Measurements from ENCODE around the gene ASMT.
"Not testable (repeated sequence)": the region's sequence is repeated elsewhere in the genome, so short reads cannot be mapped to it uniquely, and the experiment has no call there.

Gene ASMT

DNA sequence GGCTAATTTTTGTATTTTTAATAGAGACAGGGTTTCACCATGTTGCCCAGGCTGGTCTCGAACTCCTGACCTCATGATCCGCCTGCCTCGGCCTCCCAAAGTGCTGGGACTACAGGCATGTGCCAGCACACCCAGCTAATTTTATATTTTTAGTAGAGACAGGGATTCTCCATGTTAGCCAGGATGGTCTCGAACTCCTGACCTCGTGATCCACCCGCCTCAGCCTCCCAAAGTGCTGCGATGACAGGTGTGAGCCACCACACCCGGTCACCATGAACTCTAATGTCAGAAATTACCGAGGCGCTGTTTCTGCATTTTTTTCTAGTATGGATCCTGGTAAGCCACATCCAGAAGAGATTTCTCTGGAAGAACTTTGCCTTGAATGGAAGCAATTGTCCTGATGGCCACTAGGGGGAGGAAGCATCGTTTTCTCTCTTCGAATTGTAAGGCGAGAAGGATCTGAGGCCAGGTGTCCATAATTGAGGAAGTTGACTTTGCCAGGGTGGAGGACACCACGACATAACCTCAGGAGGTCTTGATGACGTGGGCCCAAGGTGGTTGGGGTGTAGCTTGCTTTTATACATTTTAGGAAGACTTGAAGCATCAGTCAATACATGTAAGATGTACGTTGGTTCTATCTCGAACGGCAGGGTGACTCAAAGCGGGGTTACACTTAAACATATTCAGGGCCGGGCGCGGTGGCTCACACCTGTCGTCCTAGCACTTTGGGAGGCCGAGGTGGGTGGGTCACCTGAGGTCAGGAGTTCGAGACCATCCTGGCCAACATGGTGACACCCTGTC lies 37.4 kb downstream of the ASMT start:
- DNase-seq, result peak in 1 of 2 donors; percentile 8

DNA sequence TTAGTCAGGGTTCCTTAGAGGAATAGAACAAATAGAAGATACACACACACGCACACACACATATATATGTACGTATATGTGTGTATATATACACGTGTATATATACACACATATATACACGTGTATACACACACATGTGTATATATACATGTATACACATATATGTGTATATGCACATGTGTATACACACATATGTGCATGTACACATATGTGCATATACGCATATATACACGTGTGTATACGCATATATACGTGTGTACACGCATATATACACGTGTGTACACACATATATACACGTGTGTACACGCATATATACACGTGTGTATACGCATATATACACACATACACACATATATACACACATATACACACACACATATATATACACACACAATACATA lies 41.5 kb downstream of the ASMT start:
- DNase-seq, result no peak

DNA sequence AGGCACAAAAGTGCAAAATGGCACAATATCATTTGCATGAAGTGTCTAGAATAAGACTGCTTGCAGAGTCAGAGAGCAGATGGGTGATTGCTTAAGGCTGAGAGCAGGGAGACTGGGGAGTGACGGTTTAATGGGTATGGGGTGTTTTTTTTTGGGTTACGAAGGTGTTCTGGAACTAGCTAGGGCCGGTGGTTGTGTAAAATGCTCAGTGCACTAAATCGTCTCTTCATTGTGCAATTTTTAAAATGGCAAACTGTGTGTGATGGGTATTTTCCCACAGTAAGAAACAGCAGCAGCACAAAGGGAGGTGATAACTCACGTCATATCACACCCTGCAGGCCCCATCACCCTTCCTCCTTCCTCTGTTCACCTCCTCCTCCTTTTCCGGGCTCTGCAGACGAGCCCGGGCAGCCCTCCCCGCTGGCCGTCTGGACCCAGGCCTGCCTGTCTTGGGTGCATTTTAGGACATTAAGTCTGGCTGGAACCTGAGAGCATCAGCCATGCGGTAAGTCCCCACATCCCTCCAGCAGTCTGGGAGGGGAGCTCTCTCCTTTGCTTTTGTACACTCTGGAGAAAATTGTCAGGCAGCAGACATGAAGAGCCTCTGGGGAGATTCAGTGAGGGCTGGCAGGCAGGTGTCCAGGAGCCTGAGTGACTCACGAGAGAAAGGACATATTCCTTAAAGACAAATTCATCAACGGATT lies 42.7 kb downstream of the ASMT start:
- DNase-seq, result no peak

DNA sequence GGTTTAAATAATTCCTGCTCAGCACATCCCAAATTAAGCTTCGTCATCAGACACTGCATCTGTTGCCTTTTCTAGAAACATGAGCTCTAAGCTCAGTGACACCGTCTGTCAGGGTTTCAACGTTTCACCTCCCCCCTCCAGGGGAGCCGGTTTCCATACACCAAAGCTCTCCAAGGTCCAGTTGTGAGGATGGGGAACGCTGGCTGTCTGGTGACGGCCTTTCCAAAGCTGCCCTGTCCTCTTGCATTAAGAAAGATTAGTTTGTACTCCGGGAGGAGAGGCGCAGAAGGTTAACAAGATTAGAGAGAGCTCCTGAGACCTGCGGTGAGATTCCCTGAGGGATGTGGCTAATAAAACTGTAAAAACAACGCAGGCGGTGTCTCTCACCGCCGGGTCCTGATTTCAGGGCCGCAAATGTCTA lies 43.2 kb downstream of the ASMT start:
- no peak for DNase-seq

DNA sequence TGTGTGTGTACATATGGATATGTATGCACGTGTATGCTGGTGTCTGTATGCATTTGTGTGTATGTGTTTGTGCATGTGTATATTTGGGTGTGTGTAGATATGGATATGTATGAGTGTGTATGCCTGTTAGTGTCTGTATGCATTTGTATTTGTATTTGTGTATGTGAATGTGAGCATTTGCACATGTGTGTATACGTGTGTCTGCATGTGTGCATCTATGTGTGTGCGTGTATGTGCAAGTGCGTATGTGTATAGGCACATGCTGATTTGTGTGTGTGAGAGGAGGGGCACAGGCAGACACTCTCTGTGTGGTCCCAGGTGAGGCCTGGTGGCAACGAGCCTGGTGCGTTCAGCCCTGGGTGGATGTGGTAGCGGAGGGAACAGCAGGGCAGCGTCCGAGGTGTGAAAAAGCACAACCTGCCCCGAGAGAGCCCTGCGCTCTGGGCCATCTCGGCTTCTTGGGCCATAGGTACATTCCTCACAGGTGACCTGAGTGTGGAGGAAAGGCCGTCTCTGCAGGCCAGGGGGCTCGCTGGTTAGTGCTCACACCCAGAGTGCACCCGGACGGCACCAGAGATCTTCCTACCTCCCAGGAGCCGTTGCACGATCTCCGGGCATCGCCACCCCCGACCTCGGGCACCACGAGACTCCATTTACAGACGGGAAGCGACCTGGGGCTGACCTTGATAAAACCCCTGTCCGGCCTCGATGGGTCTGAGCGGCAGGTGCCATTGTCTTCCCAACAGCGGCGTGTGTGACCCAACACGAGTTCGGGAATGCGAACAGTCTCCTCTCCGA lies 45.0 kb downstream of the ASMT start:
- DNase-seq, result no peak

DNA sequence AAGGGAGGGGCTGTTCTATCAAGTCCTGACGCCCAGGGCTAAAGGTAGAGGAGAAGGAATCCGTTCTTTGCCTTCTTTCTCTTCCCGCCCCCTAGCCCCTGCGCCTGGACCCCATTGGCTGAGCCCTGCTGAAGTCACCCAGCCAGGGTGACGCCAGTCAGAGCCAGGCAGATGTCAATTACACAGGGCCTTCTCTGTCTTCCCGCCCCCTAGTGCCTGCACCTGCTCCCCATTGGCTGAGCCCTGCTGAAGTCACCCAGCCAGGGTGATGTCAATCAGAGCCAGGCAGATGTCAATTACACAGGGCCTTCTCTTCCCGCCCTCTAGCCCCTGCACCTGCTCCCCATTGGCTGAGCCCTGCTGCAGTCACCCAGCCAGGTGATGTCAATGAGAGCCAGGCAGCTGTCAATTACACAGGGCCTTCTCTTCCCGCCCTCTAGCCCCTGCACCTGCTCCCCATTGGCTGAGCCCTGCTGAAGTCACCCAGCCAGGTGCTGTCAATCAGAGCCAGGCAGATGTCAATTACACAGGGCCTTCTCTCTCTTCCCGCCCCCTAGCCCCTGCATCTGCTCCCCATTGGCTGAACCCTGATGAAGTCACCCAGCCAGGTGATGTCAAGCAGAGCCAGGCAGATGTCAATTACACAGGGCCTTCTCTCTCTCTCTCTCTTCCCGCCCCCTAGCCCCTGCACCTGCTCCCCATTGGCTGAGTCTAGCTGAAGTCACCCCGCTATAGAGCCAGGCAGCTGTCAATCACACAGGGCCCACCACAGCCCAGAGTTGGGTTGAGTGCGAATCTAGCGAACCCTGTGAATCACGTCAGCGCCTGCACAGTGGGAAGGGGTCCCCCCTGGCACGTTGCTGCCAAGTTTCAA lies 46.4 kb downstream of the ASMT start:
- DNase-seq, result peak in 1 of 2 donors; percentile 12

DNA sequence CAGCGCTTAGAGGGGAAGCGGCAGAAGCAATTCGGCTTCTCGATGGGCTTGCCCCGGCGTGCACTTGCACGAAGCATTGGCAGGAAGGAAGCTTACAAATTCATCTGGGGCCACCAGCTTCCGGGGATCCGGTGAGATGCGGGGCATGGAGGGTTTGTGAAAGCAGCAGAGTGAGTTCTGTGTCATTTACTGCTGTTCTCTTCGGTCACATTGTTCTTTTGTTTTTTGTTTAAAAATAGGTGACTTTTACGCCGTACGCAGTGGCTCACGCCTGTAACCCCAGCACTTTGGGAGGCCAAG lies 47.0 kb downstream of the ASMT start:
- no peak for DNase-seq

DNA sequence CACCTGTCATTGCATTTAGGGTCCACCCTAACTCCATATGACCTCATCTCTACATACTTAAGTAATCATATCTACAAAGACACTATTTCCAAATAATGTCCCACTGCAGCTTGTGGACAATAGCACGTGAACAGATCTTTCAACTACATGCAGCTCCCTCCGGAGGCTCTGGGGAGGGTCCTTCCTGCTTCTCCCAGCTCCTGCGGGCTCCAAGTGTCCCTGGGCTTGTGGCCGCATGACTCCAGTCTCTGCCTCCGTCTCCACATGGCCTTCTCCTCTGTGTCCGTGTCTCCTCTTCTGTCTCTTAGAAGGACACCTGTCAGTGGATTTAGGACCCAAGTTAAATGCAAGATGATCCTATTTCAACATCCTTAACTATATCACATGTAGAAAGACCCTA lies 52.7 kb downstream of the ASMT start:
- no peak for DNase-seq

DNA sequence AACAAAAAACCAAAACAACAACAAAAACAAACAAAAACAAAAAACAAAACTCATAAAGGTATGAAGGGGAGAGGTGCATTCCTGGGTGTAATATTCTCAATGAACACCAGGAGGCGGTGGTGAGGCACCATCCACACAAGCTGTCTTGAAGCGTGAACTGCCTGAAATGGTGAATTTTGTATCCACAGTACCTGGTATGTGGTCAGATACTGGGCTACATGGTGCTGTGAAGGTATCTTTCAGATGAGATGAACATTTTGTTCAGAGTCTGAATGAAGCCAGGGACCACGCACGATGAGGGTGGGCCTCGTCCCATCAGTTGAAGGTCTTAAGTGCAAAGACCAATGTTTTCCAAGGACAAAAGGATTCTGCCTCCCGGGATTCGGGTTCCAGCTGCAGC lies 58.5 kb downstream of the ASMT start:
- DNase-seq, result no peak

DNA sequence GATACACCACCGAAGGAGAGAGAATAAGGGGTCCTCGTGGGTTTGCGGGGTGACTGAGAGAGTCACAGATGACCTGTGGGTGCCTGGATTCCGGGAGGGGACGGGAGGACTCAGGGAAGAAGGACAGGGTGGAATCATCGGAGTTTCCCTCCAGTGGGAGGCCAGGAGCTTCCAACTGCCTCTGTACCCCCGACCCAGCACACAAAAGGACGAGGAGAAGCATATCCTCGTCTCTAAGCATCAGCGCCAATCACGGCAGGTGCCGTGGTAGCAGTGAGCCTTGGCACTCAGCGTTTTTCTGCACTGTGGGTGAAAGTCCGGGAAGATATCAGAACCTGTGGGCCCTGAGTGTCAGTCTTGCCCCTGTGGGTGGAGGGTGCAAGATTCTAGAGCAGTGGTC lies 62.0 kb downstream of the ASMT start:
- no peak for DNase-seq

DNA sequence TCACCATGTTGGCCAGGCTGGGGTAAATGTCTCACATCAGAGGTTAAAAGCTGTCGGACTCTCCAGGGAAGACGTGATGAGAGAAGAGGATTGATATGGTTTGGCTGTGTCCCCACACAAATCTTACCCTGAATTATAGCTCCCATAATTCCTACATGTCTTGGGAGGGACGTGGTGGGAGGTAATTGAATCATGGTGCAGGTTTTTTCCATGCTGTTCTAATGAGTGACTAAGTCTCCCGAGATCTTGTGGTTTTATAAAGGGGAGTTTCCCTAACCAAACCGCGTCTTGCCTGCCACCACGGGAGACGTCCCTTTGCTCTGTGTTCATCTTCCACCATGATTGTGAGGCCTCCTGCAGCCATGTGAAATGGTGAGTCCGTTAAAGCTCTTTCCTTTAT lies 64.4 kb downstream of the ASMT start:
- DNase-seq, result no peak

DNA sequence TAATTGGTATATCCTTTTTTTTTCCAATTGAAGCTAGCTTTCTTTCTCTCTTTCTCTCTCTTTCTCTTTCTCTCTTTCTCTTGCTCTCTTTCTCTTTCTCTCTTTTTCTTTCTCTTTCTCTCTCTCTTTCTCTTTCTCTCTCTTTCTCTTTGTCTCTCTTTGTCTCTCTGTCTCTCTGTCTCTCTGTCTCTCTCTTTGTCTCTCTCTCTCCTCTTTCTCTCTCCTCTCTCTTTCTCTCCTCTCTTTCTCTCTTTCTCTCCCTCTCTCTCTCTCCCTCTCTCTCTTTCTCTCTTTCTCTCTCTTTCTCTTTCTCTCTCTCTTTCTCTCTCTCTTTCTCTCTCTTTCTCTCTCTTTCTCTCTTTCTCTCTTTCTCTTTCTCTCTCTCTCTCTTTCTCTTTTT lies 66.6 kb downstream of the ASMT start:
- DNase-seq, result no peak

DNA sequence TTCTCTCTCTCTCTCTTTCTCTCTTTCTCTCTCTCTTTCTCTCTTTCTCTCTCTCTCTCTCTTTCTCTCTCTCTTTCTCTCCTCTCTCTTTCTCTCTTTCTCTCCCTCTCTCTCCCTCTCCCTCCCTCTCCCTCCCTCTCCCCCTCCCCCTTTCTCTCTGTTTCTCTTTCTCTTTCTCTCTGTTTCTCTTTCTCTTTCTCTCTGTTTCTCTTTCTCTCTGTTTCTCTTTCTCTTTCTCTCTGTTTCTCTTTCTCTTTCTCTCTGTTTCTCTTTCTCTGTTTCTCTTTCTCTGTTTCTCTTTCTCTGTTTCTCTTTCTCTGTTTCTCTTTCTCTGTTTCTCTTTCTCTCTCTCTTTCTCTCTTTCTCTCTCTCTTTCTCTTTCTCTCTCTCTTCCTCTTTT lies 67.0 kb downstream of the ASMT start:
- DNase-seq, result not testable (repeated sequence)

DNA sequence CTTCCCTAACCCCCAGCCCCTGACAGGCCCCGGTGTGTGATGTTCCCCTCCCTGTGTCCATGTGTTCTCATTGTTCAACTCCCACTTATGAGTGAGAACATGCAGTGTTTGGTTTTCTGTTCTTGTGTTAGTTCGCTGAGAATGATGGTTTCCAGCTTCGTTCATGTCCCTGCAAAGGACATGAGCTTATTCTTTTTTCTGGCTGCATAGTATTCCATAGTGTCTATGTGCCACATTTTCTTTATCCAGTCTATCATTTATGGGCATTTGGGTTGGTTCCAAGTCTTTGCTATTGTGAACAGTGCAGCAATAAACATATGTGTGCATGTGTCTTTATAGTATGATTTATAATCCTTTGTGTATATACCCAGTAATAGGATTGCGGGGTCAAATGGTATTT lies 67.6 kb downstream of the ASMT start:
- not testable (repeated sequence) for DNase-seq

DNA sequence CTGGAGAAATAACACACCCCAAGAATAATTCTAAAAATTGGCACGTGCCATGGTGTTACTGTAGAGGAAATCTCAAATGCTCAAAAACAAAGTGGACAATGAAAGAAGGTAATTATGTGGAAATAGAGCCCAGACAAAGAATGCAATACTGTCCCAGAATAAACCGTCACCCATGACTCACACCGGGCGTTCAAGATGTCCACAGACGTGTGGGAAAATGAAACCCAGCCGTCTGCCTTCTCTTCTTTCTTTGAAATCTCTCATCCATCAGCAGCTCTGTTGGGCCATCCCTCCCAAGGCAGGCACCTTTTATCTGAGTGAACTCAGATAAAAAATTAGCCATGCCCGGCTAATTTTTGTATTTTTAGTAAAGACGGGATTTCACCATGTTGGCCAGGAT lies 70.0 kb downstream of the ASMT start:
- DNase-seq, result not testable (repeated sequence)

DNA sequence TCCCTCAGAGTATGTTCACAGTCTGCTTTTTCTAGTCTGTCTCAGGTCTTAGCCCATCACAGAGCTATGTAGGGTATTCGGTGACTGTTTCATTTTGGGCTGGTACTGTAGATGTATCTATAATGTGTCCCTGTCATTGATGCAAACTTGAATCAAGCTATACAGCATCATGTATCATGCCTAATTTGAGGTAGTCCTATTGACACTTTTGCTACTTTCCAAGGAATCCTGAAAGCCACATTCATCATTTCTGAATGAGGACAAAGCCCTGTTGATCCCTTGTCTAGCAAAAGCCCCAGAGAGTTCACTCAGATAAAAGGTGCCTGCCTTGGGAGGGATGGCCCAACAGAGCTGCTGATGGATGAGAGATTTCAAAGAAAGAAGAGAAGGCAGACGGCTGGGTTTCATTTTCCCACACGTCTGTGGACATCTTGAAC lies 70.6 kb downstream of the ASMT start:
- DNase-seq, result not testable (repeated sequence)

DNA sequence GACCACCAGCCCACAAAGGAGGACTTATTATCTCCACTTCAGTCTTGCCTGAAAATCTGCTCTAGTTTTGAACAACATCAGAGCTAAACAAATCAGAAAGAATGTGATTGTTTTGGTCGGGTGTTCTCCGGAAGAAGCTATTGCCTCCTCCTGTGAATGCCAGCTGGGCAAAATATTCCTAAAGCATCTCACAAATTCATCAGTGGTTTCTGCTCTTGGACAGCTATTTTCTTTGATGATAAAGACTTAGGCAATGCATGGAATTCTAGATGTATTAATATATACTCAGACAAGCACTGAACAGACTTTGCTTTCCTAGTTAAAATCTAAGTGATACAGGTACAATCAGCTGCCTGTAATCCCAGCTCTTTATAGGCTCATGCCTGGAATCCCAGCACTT lies 71.8 kb downstream of the ASMT start:
- DNase-seq, result no peak
